Measurements from ENCODE around the gene IGSF8. TPM values are rescaled to one million over a fixed set of nuclear protein-coding genes. Genes with fewer than 3 reads are reported as not detected.

IGSF8 gene
- total RNA-seq, 1 experiment from 2014 or later = 35.6 TPM

DNA sequence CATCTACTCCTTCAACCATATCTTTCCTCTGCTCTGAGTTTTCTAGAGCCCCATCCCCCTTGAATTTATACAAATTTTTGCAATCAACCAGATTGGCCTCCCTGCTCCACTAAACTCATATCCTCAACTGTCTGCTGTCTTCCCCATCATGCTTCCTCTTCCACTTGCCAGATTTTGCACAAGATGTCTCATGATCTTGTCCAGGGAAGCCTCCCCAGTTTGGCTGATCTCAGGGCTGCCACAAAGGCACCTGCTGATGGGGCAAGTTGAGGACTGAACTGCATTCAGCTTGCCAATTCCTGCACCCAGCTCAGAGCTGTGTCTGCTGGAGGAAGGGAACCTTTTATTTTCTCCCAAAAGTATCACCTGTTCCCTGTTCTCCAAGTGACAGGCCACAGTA lies 20.9 kb downstream of the IGSF8 start:
- no TSS peak for BruUV-seq (replicated peaks)
- Histone ChIP-seq H4K20me1 (ENCODE audit: insufficient read depth) (no peaks in the 10 kb centered on the region), H2AFZ (ENCODE audit: low read depth, low read length, poor library complexity, severe bottlenecking) (no peak overlapping the region), H3K9me3 (ENCODE audit: control insufficient read depth in 1 of 2, insufficient read depth in 1 of 2, low read depth in 1 of 2, low read length in 2 of 2) (no peaks in the 10 kb centered on the region), H3K27me3 (ENCODE audit: insufficient read depth, low read length) (peaks cover 25% of the 10 kb centered on the region), H3K9ac (ENCODE audit: low read length) (no peak overlapping the region), H3K4me2 (ENCODE audit: low read length) (no peak overlapping the region), H3K4me3 (replicated peaks in 1 of 2; ENCODE audit: low read depth in 1 of 2, low read length in 2 of 2) (no peak overlapping the region), H3K4me1 (ENCODE audit: control insufficient read depth in 1 of 2, insufficient read depth in 2 of 2, low read length in 2 of 2) (no peaks in the 10 kb centered on the region; a peak in 1 of 4 replicates), H3K36me3 (ENCODE audit: control insufficient read depth in 1 of 2, insufficient read depth in 2 of 2, low read length in 2 of 2) (no peaks in the 10 kb centered on the region), H3K79me2 (ENCODE audit: insufficient read depth, low read length) (no peaks in the 10 kb centered on the region), H3K27ac (ENCODE audit: low read depth, low read length) (no peak overlapping the region), H3K9me2 (ENCODE audit: insufficient read depth) (no peaks in the 10 kb centered on the region)
- ChIA-PET RAD21 (ENCODE audit: low non-redundant PET in 1 of 2, low total read pairs in 2 of 2, uncharacterized antibody in 2 of 2, unreplicated experiment in 2 of 2) (interaction anchor here (0.7 to 1.7 kb wide), 3 partner anchors 19 to 30 kb away, joined by 3 to 7 read pairs (median 4); no protein-coding TSS in a partner anchor), POLR2A (no interaction called here), CTCF (interaction anchor here (1.0 to 2.6 kb wide), 7 partner anchors 10 to 175 kb away, joined by 3 to 33 read pairs (median 5); no protein-coding TSS in a partner anchor)
- no peak for ATAC-seq
- TF ChIP-seq JUND (IDR thresholded peaks at IDR 0.05) = no peak
- no peak for TF ChIP-seq SIN3A (IDR thresholded peaks at IDR 0.05; ENCODE audit: low read depth)
- no peak for TF ChIP-seq YY1 (IDR thresholded peaks at IDR 0.05; ENCODE audit: extremely low read depth, insufficient replicate concordance, low read depth, low read length)
- TF ChIP-seq POLR2AphosphoS5 (IDR thresholded peaks at IDR 0.05; ENCODE audit: low read depth, low read length) = no peak
- no peak for TF ChIP-seq CBX3 (IDR thresholded peaks at IDR 0.05; ENCODE audit: low read depth)
- TF ChIP-seq POLR2A (IDR thresholded peaks at IDR 0.05; ENCODE audit: borderline replicate concordance, extremely low read depth, insufficient read depth, insufficient read length) = no peak
- TF ChIP-seq SP1 (IDR thresholded peaks at IDR 0.05; ENCODE audit: low read depth) = no peak
- TF ChIP-seq EGR1 (IDR thresholded peaks at IDR 0.05; ENCODE audit: low read depth) = no peak
- TF ChIP-seq EZH2phosphoT487 (IDR thresholded peaks at IDR 0.05; ENCODE audit: borderline replicate concordance) = no peak
- no peak for TF ChIP-seq ZNF274 (IDR thresholded peaks at IDR 0.05; ENCODE audit: low read depth, low read length)
- no peak for TF ChIP-seq TCF7L2 (IDR thresholded peaks at IDR 0.05; ENCODE audit: borderline replicate concordance, extremely low read depth, insufficient read depth, insufficient read length)
- TF ChIP-seq, protein P1, sequence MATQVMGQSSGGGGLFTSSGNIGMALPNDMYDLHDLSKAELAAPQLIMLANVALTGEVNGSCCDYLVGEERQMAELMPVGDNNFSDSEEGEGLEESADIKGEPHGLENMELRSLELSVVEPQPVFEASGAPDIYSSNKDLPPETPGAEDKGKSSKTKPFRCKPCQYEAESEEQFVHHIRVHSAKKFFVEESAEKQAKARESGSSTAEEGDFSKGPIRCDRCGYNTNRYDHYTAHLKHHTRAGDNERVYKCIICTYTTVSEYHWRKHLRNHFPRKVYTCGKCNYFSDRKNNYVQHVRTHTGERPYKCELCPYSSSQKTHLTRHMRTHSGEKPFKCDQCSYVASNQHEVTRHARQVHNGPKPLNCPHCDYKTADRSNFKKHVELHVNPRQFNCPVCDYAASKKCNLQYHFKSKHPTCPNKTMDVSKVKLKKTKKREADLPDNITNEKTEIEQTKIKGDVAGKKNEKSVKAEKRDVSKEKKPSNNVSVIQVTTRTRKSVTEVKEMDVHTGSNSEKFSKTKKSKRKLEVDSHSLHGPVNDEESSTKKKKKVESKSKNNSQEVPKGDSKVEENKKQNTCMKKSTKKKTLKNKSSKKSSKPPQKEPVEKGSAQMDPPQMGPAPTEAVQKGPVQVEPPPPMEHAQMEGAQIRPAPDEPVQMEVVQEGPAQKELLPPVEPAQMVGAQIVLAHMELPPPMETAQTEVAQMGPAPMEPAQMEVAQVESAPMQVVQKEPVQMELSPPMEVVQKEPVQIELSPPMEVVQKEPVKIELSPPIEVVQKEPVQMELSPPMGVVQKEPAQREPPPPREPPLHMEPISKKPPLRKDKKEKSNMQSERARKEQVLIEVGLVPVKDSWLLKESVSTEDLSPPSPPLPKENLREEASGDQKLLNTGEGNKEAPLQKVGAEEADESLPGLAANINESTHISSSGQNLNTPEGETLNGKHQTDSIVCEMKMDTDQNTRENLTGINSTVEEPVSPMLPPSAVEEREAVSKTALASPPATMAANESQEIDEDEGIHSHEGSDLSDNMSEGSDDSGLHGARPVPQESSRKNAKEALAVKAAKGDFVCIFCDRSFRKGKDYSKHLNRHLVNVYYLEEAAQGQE (IDR thresholded peaks at IDR 0.05; ENCODE audit: low read depth) = no peak
- TF ChIP-seq SRF (IDR thresholded peaks at IDR 0.05; ENCODE audit: low read depth) = no peak
- TF ChIP-seq, protein P2, sequence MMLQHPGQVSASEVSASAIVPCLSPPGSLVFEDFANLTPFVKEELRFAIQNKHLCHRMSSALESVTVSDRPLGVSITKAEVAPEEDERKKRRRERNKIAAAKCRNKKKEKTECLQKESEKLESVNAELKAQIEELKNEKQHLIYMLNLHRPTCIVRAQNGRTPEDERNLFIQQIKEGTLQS (IDR thresholded peaks at IDR 0.05) = no peak
- no peak for TF ChIP-seq CEBPB (IDR thresholded peaks at IDR 0.05; ENCODE audit: low read depth)
- no peak for DNase-seq (ENCODE audit: low read depth, low spot score)
- intact Hi-C loops (cut with micrococcal nuclease) = no loop called here
